ENCODE results near the gene UGDH. TPM values are rescaled to one million over a fixed set of nuclear protein-coding genes. Genes with fewer than 3 reads are reported as not detected.

The UGDH gene
- total and polyA plus RNA-seq, 10 of the 15 experiments (the other 5 are each of a cell fraction or from before 2014, with no cell fraction given), result 11.1 to 60.3 (median 26.8) TPM

DNA sequence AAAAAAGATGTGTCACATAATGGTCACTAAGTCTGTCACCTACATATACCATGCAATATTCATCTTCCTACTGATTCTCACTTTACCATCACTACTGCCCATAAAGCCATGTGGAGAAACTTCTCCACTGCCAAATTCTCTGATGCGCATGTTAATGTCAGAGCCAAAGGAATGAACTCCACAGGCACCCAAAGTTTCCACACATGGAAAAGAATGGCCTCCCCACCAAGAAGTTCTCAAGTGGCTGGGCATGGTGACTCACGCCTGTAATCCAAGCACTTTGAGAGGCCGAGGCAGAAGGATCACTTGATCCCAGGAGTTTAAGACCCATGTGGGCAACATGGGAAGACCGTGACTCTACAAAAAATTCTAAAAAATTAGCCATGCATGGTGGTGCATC lies 43.8 kb upstream of the UGDH start:
- no peaks in the 10 kb centered on the region; the same call in 1 of the 2 replicates for H3K79me2 ChIP-seq (ENCODE audit: control insufficient read depth, insufficient read depth, low read length)
- in situ Hi-C loops (cut with MboI) (no loop called here), intact Hi-C loops (cut with micrococcal nuclease; ENCODE audit: unreplicated experiment) (no loop called here)
- POLR2A ChIA-PET, result no interaction called here
- H3K4me1 ChIP-seq (ENCODE audit: control insufficient read depth, insufficient read depth, low read length), result peaks cover 7% of the 10 kb centered on the region
- CTCF ChIA-PET, result no interaction called here
- H3K27ac ChIP-seq (ENCODE audit: control insufficient read depth, insufficient read depth), result no peak overlapping the region
- H4K20me1 ChIP-seq (ENCODE audit: control insufficient read depth, insufficient read depth), result no peaks in the 10 kb centered on the region
- no peak overlapping the region for H3K4me2 ChIP-seq (ENCODE audit: control insufficient read depth, insufficient read depth)
- 97% methylated on average over 4 of the region's 4 CpGs for WGBS (ENCODE audit: insufficient coverage, insufficient replicate concordance, low lambda C conversion rate, missing lambda C conversion rate)
- DNase-seq (ENCODE audit: low read depth, low spot score) (no peak), FAIRE-seq (no peak), ATAC-seq (no peak)
- SMC1A ChIA-PET (ENCODE audit: uncharacterized antibody, unreplicated experiment), result no interaction called here
- peaks cover 3% of the 10 kb centered on the region; the same call in 1 of the 3 replicates for H3K9me3 ChIP-seq (replicated peaks; ENCODE audit: control insufficient read depth, insufficient read depth, low read length)
- no peaks in the 10 kb centered on the region for H3K27me3 ChIP-seq (replicated peaks in 1 of 2; ENCODE audit: control insufficient read depth in 2 of 2, insufficient read depth in 2 of 2, low read length in 1 of 2)
- BruUV-seq (replicated peaks), result no TSS peak
- RAD21 ChIA-PET (ENCODE audit: unreplicated experiment), result no interaction called here
- no peak overlapping the region for H3K9ac ChIP-seq (ENCODE audit: control insufficient read depth, insufficient read depth, low read length)
- peaks cover 0 to 9% of the 10 kb centered on the region in 2 experiments; a peak in 1 of 4 replicates for H3K36me3 ChIP-seq (ENCODE audit: control insufficient read depth in 2 of 2, insufficient read depth in 2 of 2, low read length in 1 of 2)
- no peak overlapping the region for H2AFZ ChIP-seq (ENCODE audit: control insufficient read depth, low read depth, low read length)
- no peak overlapping the region for H3K4me3 ChIP-seq
- TF ChIP-seq YY1 (IDR thresholded peaks at IDR 0.05; ENCODE audit: low read depth, low read length) (no peak), SREBF1 (IDR thresholded peaks at IDR 0.05; ENCODE audit: low read length) (no peak), SPI1 (IDR thresholded peaks at IDR 0.05; ENCODE audit: borderline replicate concordance, insufficient read depth, low read depth, low read length) (no peak), KLF5 (IDR thresholded peaks at IDR 0.05; ENCODE audit: partially characterized antibody) (no peak), PAX8 (IDR thresholded peaks at IDR 0.05) (no peak), POLR2A (IDR thresholded peaks at IDR 0.05; ENCODE audit: low read depth, low read length) (no peak), BMI1 (IDR thresholded peaks at IDR 0.05; ENCODE audit: borderline replicate concordance) (no peak), GABPA (IDR thresholded peaks at IDR 0.05; ENCODE audit: low read depth) (no peak), MXI1 (IDR thresholded peaks at IDR 0.05; ENCODE audit: low read depth, low read length) (no peak), ZNF274 (IDR thresholded peaks at IDR 0.05; ENCODE audit: insufficient read depth, insufficient read length) (no peak), NFYA (IDR thresholded peaks at IDR 0.05; ENCODE audit: borderline replicate concordance, low read depth, low read length) (no peak), NRF1 (conservative IDR thresholded peaks at IDR 0.05; ENCODE audit: low read depth, low read length) (no peak)
- TF ChIP-seq, protein P1, sequence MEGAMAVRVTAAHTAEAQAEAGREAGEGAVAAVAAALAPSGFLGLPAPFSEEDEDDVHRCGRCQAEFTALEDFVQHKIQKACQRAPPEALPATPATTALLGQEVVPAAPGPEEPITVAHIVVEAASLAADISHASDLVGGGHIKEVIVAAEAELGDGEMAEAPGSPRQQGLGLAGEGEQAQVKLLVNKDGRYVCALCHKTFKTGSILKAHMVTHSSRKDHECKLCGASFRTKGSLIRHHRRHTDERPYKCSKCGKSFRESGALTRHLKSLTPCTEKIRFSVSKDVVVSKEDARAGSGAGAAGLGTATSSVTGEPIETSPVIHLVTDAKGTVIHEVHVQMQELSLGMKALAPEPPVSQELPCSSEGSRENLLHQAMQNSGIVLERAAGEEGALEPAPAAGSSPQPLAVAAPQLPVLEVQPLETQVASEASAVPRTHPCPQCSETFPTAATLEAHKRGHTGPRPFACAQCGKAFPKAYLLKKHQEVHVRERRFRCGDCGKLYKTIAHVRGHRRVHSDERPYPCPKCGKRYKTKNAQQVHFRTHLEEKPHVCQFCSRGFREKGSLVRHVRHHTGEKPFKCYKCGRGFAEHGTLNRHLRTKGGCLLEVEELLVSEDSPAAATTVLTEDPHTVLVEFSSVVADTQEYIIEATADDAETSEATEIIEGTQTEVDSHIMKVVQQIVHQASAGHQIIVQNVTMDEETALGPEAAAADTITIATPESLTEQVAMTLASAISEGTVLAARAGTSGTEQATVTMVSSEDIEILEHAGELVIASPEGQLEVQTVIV (IDR thresholded peaks at IDR 0.05; ENCODE audit: borderline replicate concordance, partially characterized antibody), result no peak
- TF ChIP-seq, protein P2, sequence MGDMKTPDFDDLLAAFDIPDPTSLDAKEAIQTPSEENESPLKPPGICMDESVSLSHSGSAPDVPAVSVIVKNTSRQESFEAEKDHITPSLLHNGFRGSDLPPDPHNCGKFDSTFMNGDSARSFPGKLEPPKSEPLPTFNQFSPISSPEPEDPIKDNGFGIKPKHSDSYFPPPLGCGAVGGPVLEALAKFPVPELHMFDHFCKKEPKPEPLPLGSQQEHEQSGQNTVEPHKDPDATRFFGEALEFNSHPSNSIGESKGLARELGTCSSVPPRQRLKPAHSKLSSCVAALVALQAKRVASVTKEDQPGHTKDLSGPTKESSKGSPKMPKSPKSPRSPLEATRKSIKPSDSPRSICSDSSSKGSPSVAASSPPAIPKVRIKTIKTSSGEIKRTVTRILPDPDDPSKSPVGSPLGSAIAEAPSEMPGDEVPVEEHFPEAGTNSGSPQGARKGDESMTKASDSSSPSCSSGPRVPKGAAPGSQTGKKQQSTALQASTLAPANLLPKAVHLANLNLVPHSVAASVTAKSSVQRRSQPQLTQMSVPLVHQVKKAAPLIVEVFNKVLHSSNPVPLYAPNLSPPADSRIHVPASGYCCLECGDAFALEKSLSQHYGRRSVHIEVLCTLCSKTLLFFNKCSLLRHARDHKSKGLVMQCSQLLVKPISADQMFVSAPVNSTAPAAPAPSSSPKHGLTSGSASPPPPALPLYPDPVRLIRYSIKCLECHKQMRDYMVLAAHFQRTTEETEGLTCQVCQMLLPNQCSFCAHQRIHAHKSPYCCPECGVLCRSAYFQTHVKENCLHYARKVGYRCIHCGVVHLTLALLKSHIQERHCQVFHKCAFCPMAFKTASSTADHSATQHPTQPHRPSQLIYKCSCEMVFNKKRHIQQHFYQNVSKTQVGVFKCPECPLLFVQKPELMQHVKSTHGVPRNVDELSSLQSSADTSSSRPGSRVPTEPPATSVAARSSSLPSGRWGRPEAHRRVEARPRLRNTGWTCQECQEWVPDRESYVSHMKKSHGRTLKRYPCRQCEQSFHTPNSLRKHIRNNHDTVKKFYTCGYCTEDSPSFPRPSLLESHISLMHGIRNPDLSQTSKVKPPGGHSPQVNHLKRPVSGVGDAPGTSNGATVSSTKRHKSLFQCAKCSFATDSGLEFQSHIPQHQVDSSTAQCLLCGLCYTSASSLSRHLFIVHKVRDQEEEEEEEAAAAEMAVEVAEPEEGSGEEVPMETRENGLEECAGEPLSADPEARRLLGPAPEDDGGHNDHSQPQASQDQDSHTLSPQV (IDR thresholded peaks at IDR 0.05), result no peak
- TF ChIP-seq, protein P3, sequence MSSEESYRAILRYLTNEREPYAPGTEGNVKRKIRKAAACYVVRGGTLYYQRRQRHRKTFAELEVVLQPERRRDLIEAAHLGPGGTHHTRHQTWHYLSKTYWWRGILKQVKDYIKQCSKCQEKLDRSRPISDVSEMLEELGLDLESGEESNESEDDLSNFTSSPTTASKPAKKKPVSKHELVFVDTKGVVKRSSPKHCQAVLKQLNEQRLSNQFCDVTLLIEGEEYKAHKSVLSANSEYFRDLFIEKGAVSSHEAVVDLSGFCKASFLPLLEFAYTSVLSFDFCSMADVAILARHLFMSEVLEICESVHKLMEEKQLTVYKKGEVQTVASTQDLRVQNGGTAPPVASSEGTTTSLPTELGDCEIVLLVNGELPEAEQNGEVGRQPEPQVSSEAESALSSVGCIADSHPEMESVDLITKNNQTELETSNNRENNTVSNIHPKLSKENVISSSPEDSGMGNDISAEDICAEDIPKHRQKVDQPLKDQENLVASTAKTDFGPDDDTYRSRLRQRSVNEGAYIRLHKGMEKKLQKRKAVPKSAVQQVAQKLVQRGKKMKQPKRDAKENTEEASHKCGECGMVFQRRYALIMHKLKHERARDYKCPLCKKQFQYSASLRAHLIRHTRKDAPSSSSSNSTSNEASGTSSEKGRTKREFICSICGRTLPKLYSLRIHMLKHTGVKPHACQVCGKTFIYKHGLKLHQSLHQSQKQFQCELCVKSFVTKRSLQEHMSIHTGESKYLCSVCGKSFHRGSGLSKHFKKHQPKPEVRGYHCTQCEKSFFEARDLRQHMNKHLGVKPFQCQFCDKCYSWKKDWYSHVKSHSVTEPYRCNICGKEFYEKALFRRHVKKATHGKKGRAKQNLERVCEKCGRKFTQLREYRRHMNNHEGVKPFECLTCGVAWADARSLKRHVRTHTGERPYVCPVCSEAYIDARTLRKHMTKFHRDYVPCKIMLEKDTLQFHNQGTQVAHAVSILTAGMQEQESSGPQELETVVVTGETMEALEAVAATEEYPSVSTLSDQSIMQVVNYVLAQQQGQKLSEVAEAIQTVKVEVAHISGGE (CRISPR knock-in tag; IDR thresholded peaks at IDR 0.05), result no peak

All from GM12878 (cell line).